ENCODE measurements around the gene BSCL2.
A peak's percentile ranks its signal among the peaks of the same experiment; 100 is the strongest.
"Not testable (repeated sequence)": the region's sequence is repeated elsewhere in the genome, so short reads cannot be mapped to it uniquely, and the experiment has no call there.

The BSCL2 gene

DNA sequence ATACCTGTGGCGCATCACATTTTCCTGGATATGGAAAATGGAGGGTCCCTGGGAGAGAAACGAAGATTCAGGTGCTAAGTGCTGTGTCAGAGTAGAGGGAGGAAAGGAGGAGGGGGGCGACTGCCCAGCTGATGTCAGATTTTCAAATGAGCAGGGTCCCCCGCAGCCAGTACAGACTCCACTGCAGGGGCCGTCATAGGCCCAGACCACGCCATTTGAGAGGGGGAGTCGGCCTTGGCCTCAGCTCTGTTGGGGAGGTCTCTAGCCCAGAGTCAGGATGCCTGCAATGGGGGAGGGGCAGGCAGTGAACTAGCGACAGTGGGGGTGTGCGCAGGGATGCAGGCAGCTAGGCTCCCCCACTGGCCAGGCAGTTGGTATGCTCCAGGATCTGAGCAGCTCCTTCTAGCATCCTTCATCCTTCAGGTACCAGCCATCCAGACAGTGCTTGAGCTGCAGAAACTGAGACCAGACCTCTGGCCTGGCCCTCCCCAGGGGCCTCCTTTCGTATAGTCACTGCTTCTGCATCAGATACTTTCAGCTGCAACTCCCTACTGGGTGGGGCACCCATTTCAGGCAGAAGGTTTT, at the start of gene BSCL2, which contains the start of gene GNG3:
BSCL2 (minus strand) TSS at position 148 of the 585 bp plus-strand sequence. CDS start 229 bp downstream, outside the sequence.
GNG3 (plus strand) TSS at position 400 of the 585 bp plus-strand sequence. CDS start 620 bp downstream, outside the sequence.
- peak; percentile 62 for DNase-seq

DNA sequence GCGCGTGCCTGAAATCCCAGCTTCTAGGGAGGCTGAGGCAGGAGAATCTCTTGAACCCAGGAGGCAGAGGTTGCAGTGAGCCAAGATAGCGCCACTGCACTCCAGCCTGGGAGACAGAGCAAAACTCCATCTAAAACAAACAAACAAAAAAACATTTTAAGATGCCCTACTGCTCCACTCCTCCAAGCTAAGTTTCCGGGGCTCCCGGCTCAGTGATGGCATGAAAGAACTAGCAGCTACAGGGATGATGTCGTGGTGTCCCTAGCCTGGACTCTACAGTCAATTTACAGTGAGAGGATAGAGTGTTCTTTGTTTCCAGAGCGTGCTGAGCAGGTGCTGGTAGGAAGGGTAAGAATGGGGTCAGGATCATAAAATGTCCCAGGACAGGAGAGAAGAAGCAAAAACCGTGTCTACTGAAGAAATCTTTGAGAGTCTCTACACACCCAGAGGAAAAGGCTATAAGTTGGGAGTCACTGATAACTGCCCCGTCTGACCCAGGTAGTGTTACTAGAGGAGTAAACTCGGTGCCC, 47.9 kb upstream of the BSCL2 start:
- no peak for DNase-seq

DNA sequence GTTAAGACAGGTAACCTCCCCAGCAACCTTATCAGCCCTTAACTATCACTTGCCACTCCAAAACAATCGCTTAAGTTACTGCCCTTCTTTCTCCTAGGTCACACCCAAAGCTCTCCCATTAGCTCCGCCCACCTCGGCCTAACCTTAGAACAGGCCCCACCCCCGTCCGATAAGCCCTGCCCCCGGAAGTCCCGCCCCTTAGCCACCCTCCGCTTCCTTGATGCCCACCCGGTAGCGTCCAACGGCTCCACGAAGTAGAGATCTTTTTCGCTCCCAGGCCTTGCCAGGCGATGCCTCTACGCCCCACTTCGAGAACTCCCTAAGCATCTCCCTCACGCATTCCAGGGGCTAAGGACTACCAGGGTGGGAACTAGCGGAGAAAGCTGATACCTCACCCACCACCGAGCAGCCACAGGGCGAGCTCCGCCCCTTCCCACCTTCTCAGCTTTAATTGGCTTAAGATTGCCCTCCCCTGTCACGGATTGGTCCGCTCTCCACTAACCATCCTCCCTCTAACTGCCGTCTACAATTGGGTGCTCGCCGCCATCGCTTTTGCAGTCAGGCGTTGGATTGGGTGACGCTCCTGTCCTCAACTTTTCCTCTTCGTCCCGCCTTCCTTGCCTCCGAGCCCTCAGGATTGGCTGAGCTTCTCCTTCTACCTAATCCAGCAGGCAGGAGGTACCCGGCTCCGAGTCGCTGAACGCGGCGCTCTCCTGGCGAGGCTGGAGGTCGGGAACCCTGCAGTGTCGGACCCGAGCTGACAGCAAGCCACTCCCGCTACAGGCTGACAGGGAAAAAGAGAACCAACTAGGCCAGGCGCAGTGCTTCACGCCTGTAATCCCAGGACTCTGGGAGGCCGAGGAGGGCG, 46.7 kb upstream of the BSCL2 start, which contains the start of gene ZBTB3:
ZBTB3 (minus strand) TSS at position 425 of the 868 bp plus-strand sequence. CDS start 496 bp downstream, outside the sequence.
- peak; percentile 99 for DNase-seq

DNA sequence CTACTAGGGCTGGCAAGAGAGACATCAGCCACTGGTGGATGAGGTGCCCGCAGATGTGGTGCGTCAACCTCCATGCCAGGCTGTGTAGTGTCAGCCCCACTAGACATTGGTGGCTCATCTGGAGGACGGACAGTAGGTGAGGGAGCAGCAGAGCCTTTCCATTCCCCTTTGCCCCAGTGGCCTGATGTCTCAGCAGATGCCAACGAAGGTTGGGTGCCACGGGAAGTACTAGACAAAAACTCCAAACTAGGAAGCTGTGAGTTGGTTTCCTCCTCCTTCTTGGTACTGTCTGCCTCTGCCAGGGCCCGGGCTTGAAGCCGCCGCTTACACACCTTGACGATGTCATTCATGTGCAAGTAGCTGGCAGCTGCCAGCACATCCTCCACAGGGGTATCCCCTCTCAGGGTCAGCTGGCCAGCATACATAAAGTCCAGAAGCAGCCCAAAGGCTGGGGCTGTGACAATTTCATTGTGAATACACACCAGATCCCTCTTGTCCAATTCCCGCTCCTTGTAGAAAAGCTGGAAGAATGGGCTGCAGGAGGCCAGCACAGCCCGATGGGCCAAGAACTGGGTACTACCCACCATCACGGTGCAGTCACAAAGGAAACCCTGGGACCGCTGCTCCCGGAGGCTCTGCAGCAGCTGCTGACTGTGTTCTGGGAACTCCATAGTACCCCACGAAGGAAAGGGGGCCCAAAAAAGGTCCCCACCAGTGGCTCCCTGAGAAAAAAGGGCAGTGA, 45.9 kb upstream of the BSCL2 start:
- no peak for DNase-seq

GRCh38 chr11:62752177-62752785, 45.1 kb upstream of the BSCL2 start:
- DNase-seq = no peak

DNA sequence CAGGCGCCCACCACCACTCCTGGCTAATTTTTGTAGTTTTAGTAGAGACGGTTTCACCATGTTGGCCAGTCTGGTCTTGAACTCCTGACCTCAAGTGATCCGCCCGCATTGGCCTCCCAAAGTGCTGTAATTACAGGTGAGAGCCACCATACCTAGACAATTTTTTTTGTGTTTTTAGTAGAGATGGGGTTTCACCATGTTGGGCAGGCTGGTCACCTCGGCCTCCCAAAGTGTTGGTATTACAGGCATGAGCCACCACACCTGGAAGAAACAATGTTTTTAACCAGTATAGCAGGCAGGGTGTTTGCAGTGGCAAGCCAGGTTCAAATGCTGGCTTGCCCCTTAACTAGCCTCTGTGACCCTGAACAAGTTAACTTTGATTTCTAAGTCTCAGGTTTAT, 42.7 kb upstream of the BSCL2 start:
- DNase-seq = not testable (repeated sequence)

DNA sequence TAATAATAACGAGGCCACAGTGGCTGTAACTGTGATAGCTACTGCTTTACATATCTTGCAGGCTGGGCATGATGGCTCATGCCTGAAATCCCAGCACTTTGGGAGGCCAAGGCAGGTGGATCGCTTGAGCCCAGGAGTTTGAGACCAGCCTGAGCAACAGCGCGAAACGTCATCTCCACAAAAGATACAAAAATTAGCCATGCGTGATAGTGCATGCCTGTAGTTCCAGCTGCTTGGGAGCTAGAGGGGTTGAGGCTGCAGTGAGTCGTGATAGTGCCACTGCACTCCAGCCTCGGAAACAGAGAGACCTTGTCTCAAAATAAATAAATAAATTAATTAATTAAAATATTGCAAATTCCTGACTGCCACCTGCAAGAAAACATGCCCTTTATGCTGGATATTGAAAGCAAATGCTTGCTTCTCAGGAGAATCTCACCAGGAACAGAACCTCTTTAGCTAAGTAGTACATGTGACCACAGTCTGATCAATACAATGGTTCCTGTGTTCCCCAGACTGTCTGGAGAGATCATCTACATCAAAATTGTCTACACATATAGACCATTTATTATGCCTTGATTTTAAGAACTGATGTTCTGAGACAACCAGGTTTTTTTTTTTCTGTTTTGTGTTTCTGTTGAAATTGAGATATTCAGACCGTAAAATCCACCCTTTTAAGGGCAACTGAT, 40.4 kb upstream of the BSCL2 start:
- DNase-seq = no peak

DNA sequence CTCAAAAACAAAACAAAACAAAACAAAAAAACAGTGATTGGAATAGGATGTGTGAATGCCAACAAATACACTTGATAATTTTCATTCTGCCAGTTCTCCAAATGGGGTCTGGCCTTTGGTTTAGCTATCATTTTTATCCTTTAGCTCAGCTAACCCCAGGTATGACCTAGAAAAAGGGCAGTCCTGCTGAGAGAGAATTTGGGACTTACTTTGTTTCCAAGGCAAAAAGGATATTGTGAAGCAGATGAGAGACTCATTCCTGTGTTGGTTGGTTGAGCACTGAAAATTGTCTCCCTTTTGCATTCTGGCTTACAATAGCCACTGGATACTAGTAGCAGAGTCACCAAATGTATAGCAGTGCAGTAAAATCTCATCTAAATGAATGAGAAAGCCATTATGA, 30.0 kb upstream of the BSCL2 start:
- no peak for DNase-seq

DNA sequence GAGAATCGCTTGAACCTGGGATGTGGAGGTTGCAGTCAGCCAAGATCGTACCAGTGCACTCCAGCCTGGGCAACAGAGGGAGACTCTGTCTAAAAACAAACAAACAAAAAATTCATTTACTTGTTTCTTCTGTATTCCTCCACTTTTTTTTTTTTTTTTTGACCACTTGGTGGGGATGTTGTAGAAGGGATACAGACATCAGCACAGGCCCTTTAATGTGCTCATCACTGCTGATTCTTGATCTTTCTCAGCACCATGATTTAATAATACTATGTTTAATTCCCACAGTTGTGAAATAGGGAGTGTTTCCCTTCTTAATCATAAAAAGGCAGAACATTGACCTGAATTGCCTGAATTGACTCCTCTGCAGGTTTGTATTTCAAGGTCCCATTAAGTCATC, 25.6 kb upstream of the BSCL2 start:
- no peak for DNase-seq

DNA sequence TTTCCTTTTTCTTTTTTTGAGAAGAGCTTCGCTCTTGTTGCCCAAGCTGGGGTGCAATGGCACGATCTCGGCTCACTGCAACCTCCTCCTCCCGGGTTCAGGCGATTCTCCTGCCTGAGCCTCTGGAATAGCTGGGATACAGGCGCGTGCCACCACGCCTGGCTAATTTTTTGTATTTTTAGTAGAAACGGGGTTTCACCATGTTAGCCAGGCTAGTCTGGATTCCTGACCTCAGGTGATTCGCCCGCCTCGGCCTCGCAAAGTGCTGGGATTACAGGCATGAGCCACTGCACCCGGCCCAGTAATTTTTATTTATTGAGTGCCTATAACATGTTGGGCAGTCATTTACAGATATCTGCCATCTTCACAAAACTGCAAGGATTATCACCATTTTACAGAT, 22.9 kb upstream of the BSCL2 start:
- DNase-seq = not testable (repeated sequence)

GRCh38 chr11:62728171-62728988, 21.2 kb upstream of the BSCL2 start, which contains the start of gene TTC9C:
Gene TTC9C, plus strand, starts transcription at chr11:62728486. Its CDS starts 363 bp downstream, at chr11:62728849.
- DNase-seq = peak; percentile 45

GRCh38 chr11:62727872-62728170, 20.6 kb upstream of the BSCL2 start:
- DNase-seq = peak; percentile 97

- peak; percentile 98 for DNase-seq
Observed at GRCh38 chr11:62727165-62727871, 20.1 kb upstream of the BSCL2 start, which contains the start of gene HNRNPUL2. Gene HNRNPUL2, minus strand, starts transcription at chr11:62727457. Its CDS starts 301 bp downstream, at chr11:62727156.

DNA sequence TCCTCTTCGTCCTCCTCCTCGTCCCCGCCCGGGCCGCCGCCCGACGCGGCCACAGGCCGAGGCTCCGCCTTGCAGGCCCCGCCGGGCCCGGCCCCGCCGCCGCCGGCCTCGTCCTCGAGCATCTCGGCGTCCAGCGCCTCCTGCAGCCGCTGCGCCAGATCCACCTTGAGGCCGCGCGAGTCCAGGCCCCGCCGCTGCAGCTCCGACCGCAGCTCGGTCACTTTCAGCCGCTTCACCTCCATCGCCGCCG, 19.6 kb upstream of the BSCL2 start:
- DNase-seq = no peak

DNA sequence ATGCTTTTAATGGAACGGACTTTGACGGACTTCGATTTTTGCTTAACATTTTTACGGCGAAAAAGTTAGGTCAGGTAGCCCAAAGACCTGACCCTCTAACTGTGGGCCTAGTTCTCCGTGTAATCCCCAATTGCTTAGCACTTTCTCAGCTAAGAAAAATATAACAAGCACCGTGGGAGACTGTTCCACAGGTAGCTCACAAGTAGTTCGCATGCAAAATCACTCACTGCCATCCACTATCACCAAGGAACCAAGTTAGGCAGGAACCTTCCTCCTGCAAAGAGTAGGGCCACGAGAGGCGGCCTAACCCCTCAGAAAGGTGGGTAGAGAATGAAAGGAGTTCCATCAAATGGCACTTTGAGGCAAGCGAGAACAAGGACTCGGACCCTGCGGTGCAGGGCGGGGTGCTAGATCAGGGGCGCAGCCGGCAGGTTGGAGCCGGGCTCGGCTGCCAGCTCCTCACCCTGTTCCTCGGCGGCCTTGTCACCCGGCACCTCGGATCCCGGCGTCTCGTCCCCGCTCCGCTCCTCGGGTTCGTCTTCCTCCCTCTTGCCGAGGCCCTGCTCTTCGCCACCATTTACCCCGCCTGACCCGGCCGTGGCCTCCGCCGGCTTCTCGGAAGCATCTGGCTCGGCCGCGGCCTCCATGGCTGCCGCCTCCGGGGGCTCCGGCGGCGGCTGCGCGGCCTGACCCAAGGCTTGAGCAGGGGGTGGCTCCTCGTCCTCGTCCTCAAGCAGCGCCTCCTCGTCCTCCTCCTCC, 19.1 kb upstream of the BSCL2 start:
- no peak for DNase-seq

GRCh38 chr11:62725646-62726045, 18.4 kb upstream of the BSCL2 start:
- no peak for DNase-seq

- no peak for DNase-seq
Observed at GRCh38 chr11:62724171-62724570, 16.9 kb upstream of the BSCL2 start.

DNA sequence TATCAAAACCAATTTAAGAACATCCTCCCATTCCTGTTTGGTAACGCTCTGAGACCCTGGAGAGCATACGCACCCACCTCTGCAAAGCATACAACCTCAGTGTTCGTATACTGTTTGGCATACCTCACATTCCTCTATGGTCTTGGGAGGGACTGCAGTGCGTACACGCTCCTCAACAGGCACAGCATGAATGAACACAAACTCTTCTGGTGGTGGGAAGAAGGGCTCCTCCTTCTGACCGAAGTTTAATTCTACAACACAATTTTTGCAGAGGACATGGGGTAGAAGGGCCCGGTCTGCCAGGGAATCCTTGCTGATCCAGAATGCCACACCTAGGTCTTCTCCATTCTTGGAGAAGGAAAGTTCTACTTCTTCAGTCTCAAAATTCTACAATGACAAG, 14.8 kb upstream of the BSCL2 start:
- DNase-seq = no peak

- DNase-seq = no peak
Observed at GRCh38 chr11:62719302-62719978, 12.2 kb upstream of the BSCL2 start.

All from DMS153 (cell line).